Hematopoietic multipotent progenitor cell treated with erythropoietin and hydrocortisone succinate and interleukin-3 and kit ligand, for 8 days (in vitro differentiated cells): ENCODE results near the gene SLC35F3.
A peak's percentile ranks its signal among the peaks of the same experiment; 100 is the strongest.

Source experiments
- DNase-seq: peaks from one replicate; pipeline ENCODE4 v3.0.0-alpha.2; 2015

Gene SLC35F3

DNA sequence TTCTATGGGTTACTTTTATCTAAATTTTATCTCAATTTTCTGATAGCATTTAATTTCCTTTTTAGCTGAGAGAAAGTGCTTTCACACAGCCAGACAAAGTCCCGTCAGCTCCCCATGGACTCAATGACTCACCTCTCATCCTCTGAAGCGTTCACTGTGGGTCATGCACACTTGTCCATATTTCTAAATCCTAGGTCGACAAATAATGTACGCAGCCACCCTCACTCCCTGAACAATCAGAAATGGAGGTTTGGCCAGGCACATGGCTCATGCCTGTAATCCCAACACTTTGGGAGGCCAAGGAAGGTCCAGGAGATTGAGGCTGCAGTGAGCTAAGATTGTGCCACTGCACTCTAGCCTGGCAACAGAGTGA, 426.4 kb downstream of the SLC35F3 start:
- no peak for DNase-seq

GRCh38 chr1:234331507-234331906, 427.0 kb downstream of the SLC35F3 start:
- DNase-seq = no peak

- no peak for DNase-seq
Measured at GRCh38 chr1:234336359-234336758, 431.9 kb downstream of the SLC35F3 start.

DNA sequence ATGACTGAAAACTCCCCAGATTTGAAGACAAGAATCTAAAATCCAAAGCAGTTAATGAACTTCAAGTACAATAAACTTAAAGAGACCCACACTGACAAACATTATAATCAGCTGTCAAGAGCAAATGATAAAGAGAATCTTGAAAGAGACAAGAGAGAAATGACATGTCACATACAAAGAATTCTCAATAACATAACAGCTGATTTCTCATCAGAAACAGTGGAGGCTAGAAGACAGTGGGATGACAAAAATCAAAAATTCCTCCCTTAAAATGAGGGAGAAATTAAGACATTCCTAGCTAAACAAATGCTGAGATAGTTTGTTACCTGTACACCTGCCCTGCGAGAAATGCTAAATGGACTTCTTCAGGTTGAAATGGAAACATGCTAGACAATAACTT, 432.8 kb downstream of the SLC35F3 start:
- no peak for DNase-seq

- DNase-seq = no peak
Measured at GRCh38 chr1:234340528-234340927, 436.1 kb downstream of the SLC35F3 start.

DNA sequence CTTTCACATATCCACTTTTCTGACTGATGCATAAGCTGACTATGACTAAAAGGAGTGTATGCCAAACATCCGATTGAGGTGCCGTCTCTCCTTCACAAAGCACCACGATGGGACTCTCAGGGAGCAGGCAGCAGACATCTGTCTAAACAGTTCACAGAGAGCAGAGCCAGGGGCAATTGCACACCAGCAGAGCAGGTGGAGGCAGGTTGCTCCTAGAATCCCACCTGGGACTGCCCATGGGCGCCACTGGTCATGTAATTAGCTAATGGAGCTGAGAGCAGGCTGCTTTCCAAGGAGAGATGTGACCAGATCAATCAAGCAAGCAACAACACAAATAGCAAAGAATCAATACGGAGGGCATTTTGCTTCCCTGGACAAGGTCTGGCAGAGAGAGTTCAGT, 438.3 kb downstream of the SLC35F3 start:
- DNase-seq = no peak

- DNase-seq = no peak
Measured at GRCh38 chr1:234345237-234345636, 440.8 kb downstream of the SLC35F3 start.

DNA sequence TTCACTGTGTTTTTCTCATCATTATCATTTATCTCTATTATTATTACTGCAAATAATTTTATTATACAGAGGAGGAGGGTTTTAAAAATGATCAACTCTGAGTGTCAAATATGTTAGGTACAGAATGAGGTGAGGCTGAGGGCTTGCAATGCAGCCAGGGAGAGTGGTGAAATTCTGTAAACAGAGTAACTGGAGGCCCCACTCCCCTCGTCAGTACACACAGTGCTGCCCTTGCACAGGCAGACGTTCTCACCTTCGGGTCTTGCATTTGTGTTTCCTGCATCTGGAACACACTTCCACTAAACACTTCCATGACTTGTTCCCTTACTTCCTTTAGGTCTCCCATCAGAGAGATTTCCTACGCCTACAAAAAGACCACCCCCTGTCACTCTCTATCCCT, 444.5 kb downstream of the SLC35F3 start:
- DNase-seq = no peak

GRCh38 chr1:234355782-234356510, 451.5 kb downstream of the SLC35F3 start:
- no peak for DNase-seq

DNA sequence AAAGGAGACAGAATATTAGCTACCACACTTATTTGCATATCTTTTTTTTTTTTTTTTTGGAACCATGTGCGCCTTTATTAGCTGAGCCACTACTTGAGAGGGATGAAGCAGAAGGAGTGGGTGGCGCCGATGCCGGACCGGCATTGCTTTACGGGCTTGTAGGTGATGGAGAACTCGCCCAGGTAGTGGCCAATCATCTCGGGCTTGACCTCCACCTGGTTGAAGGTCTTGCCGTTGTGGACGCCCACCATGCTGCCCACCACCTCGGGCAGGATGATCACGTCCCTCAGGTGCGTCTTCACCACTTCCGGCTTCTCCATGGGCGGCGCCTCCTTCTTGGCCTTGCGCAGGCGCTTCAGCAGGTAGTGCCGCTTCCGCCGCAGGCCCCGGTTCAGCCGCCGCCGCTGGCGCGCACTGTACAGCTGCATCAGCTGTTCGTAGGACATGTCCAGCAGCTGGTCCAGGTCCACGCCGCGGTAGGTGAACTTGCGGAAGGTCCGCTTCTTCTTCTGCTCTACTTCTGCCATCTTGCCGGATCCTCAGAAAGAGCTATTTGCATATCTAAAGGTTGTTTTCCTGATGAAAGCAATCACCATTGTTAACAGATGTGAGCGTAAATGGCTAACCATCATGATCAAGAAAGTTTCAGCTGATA, 452.3 kb downstream of the SLC35F3 start:
- peak; percentile 48 for DNase-seq

DNA sequence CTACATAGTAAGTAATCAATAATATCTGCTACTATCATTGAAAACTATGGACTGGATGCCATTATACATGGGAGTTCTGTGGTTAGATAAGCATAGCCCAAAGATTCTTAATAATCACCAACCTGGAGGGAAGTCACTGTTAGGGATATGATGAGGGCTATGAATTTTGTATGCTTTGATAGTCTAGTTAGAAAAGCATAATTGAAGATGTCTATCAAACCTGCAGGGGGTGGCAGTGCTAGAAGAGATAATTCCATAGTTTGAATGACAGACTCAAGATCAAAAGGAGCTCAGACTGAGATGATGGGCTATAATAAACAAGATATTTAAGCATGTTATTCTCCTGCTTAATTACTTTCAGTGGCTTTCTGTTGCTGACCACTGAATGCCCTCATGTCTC, 453.4 kb downstream of the SLC35F3 start:
- no peak for DNase-seq

GRCh38 chr1:234361102-234361603, 456.7 kb downstream of the SLC35F3 start:
- peak; percentile 25 for DNase-seq

- DNase-seq = no peak
Measured at GRCh38 chr1:234362558-234362957, 458.1 kb downstream of the SLC35F3 start.

DNA sequence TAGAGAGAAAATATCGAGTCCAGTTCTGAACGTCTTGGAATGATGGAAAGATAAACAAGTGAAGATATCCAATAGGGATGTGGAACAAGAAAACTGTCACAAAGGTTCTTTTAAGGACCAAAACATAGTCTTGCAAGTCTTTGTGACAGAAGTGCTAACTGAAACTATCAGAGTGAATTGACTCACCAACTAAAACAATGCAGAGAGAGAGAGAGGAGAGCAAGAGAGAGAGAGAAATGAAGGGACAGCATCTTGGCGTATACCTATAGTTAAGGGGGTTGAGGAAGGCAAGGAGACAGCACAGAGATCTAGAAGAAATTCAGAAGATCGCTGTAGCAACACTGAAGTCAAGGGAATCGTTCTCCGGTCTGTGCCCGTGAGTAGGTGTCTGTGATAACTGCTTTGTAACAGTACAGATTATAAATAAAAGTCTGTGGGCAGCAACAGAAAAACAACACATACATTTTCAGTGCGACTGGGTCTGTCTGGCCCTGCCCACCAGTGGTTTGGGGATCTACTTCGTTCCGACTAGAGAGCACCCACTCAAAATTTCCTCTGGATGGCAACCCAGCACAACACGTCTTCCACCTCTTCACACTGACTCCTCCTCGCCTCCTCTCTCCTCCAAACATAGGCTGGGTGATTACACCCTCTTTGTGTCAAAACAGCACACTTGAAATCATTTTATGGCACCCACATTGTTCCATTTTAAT, 464.0 kb downstream of the SLC35F3 start:
- no peak for DNase-seq

GRCh38 chr1:234369033-234369430, 464.6 kb downstream of the SLC35F3 start:
- no peak for DNase-seq

DNA sequence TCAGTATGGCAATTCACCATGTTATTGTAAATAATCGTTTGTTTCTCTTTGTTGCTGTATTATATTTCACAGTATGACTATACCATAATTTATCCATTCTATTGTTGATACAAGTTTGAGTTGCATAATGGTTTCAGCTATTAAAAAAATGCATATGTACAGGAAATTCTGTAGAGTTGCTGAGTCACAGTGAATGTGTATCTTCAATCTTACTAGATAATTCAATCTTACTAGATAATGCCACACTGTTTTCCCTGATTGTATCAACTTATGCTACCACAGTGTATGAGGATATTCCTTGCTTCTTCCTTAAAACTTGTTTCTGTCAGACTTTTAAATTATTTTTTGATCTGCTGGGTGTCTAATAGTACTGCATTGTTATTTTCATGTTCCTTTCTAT, 465.3 kb downstream of the SLC35F3 start:
- no peak for DNase-seq

DNA sequence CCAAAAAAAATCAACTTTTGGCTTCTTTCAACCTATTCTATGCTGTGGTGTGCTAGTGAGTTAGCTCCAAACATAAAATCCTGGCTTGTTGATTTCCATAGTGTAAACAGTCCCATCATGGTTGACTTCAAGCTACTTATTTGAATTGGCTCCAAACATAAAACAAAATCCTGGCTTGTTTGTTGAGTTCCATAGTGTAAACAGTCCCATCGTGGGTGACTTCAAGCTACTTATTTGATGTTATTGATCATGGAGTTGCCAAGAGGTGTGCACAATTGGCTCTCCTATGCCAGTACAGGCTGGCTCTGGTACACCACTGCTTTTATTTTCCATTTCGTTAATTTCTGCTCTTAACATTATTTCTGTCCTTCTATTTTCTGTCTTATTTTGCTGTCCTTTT, 466.9 kb downstream of the SLC35F3 start:
- no peak for DNase-seq

GRCh38 chr1:234372011-234372757, 467.7 kb downstream of the SLC35F3 start:
- peak; percentile 8 for DNase-seq

DNA sequence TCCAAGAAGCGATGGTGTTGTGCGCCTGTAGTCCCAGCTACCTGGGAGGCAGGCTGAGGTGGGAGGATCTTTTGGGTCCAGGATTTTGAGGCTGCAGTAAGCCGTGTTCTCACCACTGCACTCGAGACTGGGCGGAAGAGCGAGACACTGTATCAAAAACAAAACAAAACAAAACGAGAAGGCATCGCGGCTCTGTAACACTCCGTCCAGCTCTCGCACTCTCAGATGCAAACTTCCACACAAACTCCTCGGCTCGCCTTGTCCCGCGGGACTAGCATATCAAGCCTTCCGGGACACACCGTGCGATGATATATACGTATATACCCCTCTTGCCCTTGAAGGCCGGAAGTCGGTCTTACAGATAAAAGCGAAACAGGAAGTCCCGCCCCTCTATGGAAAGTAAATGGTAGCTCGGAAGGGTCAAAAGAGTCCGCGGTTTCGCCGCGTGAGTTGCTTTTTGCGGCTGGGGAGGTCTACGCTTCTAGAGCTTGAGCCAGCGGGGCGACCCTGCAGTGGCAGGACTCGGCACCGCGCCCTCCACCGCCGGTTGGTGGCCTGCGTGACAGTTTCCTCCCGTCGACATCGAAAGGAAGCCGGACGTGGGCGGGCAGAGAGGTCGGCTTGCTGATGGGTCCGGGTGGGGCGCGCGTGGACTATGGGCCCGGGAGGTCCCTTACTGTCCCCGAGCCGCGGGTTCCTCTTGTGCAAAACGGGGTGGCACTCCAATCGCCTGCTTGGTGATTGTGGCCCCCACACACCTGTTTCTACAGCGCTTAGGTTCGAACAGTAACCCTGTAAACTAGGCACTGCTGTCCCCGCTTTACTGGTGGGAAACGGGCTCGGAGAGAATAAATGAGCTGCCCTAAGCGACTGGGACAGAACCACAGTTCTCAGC, 468.8 kb downstream of the SLC35F3 start, which contains the start of gene COA6:
TSS of gene COA6 (plus strand) at position 393 of the 895 bp plus-strand sequence. CDS start at position 404, 11 bp downstream.
- peak; percentile 98 for DNase-seq

DNA sequence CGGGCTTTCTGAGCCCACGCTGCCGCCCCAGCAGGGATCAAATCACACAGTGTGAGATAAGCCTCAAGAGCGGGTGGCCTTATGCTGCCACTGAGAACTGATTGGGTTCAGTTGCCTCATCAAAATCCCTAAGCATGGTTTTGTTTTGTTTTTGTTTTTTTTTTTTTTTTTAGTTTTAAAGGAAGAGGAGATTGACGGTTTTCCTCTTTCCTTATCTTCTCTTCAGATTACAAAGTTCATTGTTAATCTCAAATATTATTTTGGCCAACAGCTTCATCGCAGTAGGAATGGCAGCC, 469.4 kb downstream of the SLC35F3 start:
- DNase-seq = no peak
